HEK293 (cell line): ENCODE measurements around the gene MAN2A2.

Experiments used
- IKZF3 ChIP-seq: fragments of 450-650 bp; IDR thresholded peaks from 2 replicates; pipeline ENCODE4 v1.5.0; 2018; ENCODE audit warnings: missing biosample characterization, mild to moderate bottlenecking, missing genetic modification characterization, moderate library complexity
- MYNN ChIP-seq: fragments of 450-650 bp; formaldehyde crosslinking; IDR thresholded peaks from 2 replicates; pipeline ENCODE4 v1.5.1; 2016; ENCODE audit warnings: missing biosample characterization, missing genetic modification characterization, borderline replicate concordance
- YY1 ChIP-seq: fragments of 450-650 bp; formaldehyde crosslinking; IDR thresholded peaks from 2 replicates; pipeline ENCODE4 v1.5.1; 2018; ENCODE audit warnings: missing biosample characterization, missing genetic modification characterization
- ZBTB48 ChIP-seq: fragments of 450-650 bp; formaldehyde crosslinking; IDR thresholded peaks from 2 replicates; pipeline ENCODE4 v1.5.1; 2016; ENCODE audit warnings: missing biosample characterization, missing genetic modification characterization
- ZFP41 ChIP-seq: fragments of 450-650 bp; formaldehyde crosslinking; IDR thresholded peaks from 2 replicates; pipeline ENCODE4 v1.5.1; 2016; ENCODE audit warnings: missing biosample characterization, missing genetic modification characterization, borderline replicate concordance
- ZFP69B ChIP-seq: fragments of 450-650 bp; formaldehyde crosslinking; IDR thresholded peaks from 2 replicates; pipeline ENCODE4 v1.5.1; 2016; ENCODE audit warnings: missing biosample characterization, missing genetic modification characterization
- ZNF16 ChIP-seq: fragments of 450-650 bp; formaldehyde crosslinking; IDR thresholded peaks from 2 replicates; pipeline ENCODE4 v1.5.1; 2016; ENCODE audit warnings: low read depth, missing biosample characterization, missing genetic modification characterization
- ZNF26 ChIP-seq: fragments of 450-650 bp; formaldehyde crosslinking; IDR thresholded peaks from 2 replicates; pipeline ENCODE4 v1.5.1; 2016; ENCODE audit warnings: missing biosample characterization, missing genetic modification characterization
- ZNF366 ChIP-seq: fragments of 450-650 bp; formaldehyde crosslinking; conservative IDR thresholded peaks from 2 replicates; pipeline ENCODE4 v1.5.1; 2016; ENCODE audit warnings: missing biosample characterization, missing genetic modification characterization
- ZNF558 ChIP-seq: fragments of 450-650 bp; formaldehyde crosslinking; IDR thresholded peaks from 2 replicates; pipeline ENCODE4 v1.5.1; 2016; ENCODE audit warnings: missing biosample characterization, missing genetic modification characterization
- ZNF560 ChIP-seq: fragments of 450-650 bp; formaldehyde crosslinking; IDR thresholded peaks from 2 replicates; pipeline ENCODE4 v1.5.1; 2017; ENCODE audit warnings: missing biosample characterization, missing genetic modification characterization, borderline replicate concordance
- ZNF629 ChIP-seq: fragments of 450-650 bp; formaldehyde crosslinking; IDR thresholded peaks from 2 replicates; pipeline ENCODE4 v1.5.1; 2017; ENCODE audit warnings: missing biosample characterization, missing genetic modification characterization
- ZNF791 ChIP-seq: fragments of 450-650 bp; formaldehyde crosslinking; IDR thresholded peaks from 2 replicates; pipeline ENCODE4 v1.5.1; 2016; ENCODE audit warnings: missing biosample characterization, missing genetic modification characterization
- TF ChIP-seq, protein P1 (sequence below): fragments of 450-650 bp; formaldehyde crosslinking; IDR thresholded peaks from 2 replicates; pipeline ENCODE4 v1.5.1; 2016; ENCODE audit warnings: missing biosample characterization, missing genetic modification characterization

DNA sequence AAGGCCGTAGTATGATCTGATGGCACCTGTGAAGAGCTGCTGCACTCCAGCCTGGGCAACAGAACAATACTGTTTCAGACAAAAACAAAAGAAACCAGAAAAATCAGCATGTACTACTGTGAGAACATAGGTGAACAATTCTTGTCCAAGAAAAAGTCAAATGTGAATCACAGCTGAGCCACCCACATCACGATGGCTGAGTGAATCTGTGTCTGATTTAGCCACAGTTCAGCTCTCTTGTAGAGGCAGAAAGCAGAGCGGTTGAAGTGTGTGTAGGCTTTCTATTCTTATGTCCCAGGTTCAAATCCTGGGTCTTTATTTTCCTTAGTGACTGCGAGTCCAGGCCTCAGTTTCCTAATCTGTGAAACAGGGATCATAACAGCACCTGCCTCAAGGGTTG, 39.1 kb upstream of the MAN2A2 start:
- TF ChIP-seq ZFP69B (tag by site-specific recombination) (no peak), ZFP41 (no peak), ZNF791 (tag by site-specific recombination) (no peak), ZNF366 (tag by site-specific recombination) (no peak), ZNF560 (tag by site-specific recombination) (no peak), ZNF26 (no peak), YY1 (tag by site-specific recombination) (no peak), ZBTB48 (no peak), MYNN (tag by site-specific recombination) (no peak), ZNF558 (tag by site-specific recombination) (no peak), IKZF3 (tag by site-specific recombination) (no peak), ZNF629 (tag by site-specific recombination) (no peak), ZNF16 (tag by site-specific recombination) (no peak)
- TF ChIP-seq, protein P1, sequence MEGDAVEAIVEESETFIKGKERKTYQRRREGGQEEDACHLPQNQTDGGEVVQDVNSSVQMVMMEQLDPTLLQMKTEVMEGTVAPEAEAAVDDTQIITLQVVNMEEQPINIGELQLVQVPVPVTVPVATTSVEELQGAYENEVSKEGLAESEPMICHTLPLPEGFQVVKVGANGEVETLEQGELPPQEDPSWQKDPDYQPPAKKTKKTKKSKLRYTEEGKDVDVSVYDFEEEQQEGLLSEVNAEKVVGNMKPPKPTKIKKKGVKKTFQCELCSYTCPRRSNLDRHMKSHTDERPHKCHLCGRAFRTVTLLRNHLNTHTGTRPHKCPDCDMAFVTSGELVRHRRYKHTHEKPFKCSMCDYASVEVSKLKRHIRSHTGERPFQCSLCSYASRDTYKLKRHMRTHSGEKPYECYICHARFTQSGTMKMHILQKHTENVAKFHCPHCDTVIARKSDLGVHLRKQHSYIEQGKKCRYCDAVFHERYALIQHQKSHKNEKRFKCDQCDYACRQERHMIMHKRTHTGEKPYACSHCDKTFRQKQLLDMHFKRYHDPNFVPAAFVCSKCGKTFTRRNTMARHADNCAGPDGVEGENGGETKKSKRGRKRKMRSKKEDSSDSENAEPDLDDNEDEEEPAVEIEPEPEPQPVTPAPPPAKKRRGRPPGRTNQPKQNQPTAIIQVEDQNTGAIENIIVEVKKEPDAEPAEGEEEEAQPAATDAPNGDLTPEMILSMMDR (tag by site-specific recombination), result no peak
